SHP77 (cell line): Measurements from ENCODE around the gene STX18.

Experiments
- DNase-seq, 2 experiments: peaks; one replicate each; lab custom pipeline; 2025; lab: John Stamatoyannopoulos, UW

Gene STX18

DNA sequence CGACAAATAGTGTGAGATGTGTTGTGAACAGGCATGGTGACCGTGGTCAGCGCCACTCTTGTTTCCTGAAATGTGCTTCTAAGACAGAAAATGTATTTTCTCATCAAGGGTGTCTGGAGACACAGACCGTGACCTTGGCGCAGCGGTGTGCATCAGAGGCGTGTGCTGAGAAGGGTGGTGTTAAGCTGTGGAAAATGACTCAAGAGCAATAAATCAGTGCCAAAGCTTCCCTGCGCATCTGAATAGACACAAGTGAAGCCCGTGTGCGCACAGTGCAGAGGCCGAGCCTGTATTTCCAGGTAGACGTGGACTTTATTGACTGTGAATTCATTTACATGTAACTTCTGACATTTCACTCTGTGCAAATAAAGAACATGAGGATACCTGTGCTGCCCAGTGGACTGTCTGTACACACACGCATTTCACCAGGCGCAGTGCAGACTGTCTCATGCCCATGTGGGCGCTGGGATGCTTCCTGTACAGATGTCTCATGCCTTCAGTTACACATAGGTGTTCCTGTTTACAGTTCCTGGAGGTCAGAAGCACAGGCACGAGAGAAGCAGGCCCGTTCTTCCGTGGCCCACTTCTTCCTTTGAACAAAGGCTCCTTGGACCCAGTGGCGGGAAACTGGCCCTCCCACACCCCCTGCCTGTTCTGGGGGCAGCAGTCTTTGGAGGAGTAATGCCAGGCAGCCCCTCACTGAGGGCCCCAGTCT, 123.0 kb downstream of the STX18 start:
- DNase-seq = no peak

DNA sequence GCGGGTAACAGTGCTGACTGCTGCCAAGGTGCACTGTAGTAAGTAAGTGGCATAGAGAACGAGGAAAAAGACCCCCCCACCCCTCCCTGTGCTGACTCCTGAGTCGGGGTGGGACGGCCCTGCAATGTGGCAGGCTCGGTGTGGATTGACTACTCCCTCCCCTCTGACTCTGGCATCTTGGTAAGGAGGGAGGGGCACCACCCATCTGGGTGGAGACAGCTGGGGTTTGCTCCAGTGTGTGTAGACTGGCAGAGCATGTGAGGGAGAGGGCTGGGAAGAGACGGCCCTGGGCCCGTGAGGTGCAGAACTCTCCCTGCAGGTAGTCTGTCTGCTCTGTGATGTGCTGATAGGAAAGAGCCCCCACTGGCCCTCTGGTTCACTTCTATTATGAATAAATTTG, 124.0 kb downstream of the STX18 start:
- no peak for DNase-seq

GRCh38 chr4:4416981-4417380, 124.9 kb downstream of the STX18 start:
- no peak for DNase-seq

GRCh38 chr4:4415806-4416805, 125.7 kb downstream of the STX18 start:
- DNase-seq = no peak

GRCh38 chr4:4415107-4415805, 126.6 kb downstream of the STX18 start:
- DNase-seq = no peak

DNA sequence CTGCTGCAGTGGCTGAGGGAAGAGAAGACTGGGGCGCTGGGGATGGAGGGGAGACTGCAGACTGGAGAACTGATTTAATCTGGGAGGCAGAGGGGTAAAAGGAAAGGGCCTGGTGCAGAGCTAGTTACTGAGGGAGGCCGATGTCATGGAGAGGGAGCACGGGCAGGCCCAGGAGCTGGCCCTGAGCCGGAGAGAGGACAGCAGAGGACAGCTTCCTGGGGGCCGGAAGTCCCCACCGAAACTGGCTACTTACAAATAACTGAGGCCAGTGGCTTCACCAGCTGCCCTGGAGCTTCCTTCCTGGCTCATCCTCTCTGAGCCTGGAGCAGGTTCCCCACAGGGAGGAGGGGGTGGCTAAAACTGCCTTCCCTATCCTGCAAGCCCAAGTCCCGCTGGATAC, 128.0 kb downstream of the STX18 start:
- DNase-seq = no peak

DNA sequence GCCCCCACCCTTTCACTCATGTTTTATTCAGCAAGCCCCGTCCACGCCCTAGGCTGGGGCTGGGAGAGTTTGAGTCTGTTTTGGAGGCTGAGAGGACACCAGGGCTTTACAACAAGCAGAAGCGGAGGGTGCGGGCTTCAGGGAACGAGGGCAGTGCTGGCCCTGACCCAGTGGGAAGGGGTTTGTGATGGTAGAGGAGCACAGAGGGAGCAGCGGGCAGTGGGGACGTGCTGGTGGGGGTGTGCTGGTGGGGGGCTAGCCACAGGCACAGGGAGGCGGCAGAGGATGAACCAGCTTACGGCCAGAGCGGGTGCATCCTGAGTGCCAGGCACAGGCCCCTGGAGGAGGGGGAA, 128.5 kb downstream of the STX18 start:
- DNase-seq = no peak

GRCh38 chr4:4412641-4413372, 129.0 kb downstream of the STX18 start:
- DNase-seq = no peak

GRCh38 chr4:4411906-4412305, 129.9 kb downstream of the STX18 start:
- DNase-seq = no peak

DNA sequence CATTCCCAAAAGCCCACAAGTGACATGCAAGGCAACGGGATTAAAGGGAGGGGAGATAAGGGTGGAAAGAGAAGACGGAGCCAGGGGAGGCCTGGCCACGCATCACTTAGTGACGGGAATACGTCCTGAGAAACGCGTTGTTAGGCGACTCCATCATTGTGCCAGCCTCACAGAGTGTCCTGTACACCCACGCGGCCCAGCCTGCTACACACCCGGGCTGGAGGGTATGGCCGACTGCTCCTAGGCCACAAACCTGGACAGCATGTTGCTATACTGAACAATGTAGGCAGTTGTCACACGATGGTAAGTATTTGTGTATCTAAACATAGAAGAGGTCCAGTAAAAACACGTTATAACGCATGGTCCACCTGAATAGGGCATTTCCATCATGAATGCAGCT, 131.6 kb downstream of the STX18 start:
- no peak for DNase-seq

- DNase-seq = no peak
Observed at GRCh38 chr4:4409416-4410115, 132.3 kb downstream of the STX18 start.

- DNase-seq = no peak
Observed at GRCh38 chr4:4408576-4409335, 133.1 kb downstream of the STX18 start.

DNA sequence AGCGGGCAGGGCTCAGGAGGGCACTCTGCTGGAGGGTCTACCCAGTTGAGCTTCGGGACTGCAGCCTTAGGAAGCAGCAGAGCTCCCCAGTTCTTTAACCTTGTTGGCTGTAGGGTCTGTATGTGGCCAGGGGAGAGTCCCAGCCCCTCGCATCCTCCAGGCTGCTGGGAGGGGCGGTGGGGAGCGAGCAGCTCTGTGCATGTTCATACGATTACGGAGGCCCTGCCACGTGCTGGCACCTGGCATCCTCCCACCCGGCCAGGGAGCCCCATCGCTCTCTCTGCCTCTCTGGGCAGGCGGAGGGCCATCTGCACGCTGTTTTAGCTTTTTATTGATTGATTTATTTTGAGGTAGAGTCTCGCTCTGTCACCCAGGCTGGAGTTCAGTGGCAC, 133.7 kb downstream of the STX18 start:
- DNase-seq = no peak

GRCh38 chr4:4407299-4408131, 134.3 kb downstream of the STX18 start:
- DNase-seq = no peak

DNA sequence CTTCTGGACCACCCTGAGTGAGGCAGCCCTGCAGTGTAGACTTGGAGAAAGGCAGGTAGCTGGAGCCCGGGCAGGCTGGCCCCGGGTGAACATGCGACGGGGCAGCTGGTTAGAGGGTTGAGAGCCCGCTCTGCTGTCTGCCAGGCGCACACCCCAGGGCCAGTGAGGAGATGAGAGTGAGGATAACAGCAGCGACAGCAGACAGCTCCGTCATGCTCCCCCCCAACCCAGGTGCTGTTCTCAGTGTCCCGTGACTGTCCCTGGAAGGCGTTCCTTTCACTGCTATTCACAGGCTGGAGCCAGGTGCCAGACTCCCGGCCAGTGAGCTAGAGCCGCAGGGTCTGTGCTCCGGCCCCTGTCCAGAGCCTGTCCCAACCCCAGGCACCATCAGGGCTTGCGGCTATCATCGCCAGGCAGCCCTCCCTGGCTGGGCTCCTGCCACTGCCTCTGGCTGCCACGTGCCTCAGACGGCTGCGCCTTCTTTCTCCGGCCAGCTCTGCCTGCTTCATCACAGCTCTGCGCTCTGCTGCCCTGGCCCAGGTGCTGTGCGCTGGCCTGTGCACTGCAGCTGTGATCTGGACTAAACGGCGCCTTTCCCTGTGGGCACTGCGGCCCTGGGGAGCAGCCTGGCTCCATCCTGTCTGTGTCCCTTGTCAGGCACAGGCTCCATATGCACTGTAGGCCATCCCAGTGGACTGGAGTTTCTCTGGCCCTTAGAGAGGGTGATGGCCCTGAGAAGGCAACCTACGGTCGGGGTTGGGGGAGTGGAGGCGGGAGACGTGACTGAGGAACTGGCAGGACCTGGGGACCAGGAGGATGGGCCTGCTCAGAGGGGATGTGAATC, 135.2 kb downstream of the STX18 start:
- DNase-seq = no peak

GRCh38 chr4:4405358-4405962, 136.4 kb downstream of the STX18 start:
- no peak for DNase-seq

DNA sequence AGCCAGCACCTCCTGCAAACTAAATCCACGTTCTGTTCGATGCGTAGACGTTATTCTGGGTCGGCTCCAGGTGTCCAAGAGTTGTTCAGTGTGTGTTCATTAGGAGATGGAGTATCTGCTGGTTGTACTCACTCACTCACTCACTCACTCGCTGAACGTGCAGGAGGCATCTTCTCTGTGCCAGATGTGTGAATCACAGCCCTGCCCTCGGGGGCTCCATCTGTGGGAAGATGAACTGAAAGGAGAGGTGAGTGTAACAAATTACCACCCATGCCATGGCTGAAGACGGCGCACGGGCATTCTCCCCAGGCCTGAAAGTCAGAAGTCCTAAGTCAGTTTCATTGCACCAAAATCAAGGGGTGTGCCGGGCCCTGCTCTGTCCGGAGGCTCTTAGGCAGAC, 138.9 kb downstream of the STX18 start:
- DNase-seq = no peak

- DNase-seq = no peak
Observed at GRCh38 chr4:4401036-4401435, 140.8 kb downstream of the STX18 start.
